GM21576 (cell line): ENCODE measurements around the gene INPP1.

Experiments used
- ATAC-seq: cut with Tn5 transposase; IDR thresholded peaks from one replicate; pipeline ENCODE4 v1.9.1; 2021; ENCODE audit warnings: mild to moderate bottlenecking, moderate library complexity; ENCODE audit not compliant: unreplicated experiment

Gene INPP1

DNA sequence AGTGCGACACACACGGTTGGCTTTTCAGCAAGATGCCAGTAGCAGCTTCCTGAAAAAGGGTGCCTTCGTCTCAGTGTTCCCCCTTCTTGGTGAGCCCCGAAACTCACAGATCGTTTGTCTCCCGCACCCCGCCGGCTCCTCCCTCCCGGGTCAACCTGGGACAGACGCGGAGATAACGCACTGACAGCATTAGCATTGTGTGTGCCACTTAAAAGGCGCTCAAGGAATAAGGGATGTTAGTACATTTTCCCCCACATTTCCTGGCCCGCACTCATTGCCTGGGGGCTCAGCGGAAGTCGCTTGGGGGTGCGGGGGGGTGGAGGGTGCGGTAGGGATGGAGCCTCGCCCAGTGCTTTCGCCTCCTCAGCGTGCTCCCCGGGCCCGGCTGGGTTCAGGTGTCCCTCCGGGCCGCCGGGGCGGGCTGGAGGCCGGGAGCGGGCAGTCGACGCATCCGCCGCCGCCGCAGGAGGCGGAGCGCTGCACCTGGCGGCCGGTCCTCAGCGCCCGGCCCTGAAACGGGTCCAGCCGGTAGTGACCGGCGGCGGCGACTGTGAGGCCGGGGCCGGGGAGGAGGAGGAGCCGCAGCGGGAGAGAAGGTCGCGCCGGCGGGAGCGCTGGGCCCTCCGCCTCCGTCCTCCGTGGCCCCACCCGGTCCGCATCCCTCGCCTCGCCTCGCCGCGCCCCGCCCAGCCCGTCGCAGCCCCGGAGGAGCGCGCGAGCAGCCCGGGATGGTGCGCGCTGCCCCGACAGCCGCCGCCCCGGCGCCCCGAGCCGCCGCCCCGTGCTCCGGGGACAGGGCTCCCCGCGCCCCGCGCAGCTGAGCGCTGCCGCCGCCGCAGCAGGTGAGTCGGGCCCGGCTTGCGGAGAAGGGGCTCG lies 64.5 kb downstream of the INPP1 start, which contains the start of gene MFSD6:
Gene MFSD6 (plus strand): TSS at position 694 of the 876 bp plus-strand sequence. CDS start 27,675 bp downstream, outside the sequence.
- ATAC-seq, result peak; percentile 56

DNA sequence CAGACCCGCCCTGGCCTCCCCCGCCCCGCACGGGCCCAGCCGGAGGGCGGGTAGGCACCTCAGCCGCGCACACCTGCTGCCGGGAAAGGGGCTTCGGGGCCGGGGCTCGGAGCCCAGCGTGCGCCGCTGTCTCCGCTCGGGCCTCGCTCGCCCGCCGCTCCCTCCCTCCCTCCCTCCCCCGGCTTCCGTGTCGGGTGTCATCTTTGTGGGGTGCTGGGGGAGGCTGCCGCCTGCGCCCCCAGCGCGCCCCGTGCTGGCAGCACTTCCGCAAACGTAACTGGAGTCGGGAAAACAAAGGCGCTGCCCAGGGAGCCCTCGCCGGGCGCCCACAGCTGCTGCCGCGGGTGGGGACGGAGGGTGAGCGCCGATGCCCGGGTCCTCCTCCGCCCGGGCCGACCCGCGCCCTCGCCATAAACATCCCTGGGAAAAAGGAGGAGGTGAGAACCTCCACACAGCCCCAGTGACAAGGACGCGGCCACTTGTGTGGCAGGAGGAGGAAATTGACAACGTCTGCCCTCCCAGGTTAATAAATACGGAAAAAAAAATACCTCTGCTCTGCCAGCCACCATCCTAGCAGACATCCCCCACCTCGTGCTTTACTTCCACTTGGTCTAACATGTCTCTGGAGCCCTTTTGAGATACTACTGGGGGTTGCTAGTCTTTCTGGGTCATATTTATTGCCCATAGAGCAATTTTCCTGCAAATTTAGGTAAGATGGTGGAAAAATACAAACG lies 65.3 kb downstream of the INPP1 start:
- ATAC-seq, result peak; percentile 56

DNA sequence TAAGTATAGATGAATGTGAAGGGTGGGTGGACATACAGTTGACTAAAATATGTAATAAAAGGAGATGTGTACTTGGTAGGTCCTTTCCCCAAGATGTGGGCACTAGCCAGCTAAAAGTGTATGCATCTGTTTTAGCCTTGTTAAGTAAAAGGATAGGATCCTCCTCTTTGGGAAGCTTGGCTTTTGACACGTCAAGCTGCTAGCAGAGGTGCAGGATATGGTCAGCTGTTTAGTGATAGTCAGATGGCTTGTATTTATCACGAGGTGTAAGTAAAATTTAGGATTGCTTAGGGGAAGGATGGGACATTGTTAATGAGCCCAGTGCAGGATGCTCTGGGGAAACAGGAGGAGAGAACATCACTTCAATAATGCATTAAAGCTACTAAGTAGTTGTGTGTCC lies 66.2 kb downstream of the INPP1 start:
- no peak for ATAC-seq

GRCh38 chr2:190410166-190410565 lies 66.8 kb downstream of the INPP1 start:
- ATAC-seq, result no peak

DNA sequence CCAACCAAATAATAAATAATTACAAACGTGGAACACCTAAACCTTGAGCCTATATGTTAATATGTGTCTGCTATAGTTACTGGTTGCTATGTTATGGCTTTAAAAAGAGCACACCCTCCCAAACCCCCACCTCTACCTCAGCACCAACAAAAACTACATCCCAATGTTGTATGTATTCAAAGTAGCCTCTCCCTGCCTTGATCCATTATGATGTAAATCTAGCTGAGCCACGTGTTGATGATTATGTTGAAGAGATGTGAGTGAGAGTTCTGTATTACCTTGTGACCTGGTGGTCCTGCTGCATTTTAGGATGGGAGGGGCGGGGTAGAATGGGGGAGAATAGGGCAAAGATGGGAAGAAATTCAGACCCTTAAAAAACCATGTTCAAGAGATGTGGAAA lies 69.6 kb downstream of the INPP1 start:
- no peak for ATAC-seq

DNA sequence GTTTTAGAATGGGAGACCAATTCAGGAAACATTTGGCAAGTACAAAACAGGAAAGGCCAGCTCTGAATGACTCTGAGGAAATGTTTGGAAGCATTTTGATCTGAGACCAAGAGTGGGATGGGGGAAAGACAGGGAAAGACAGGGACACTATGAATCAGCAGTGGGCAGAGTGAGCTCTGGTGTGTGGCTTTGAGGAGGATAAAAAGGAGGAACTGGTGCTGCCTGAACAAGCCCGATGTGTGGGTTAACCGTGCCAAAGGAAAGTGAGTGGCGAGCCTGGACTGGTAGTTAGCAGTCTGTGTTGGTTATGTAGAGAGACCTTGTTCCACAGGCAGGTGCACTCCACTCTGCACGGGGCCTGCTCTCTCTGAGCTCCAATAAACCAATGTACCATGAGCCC lies 70.0 kb downstream of the INPP1 start:
- ATAC-seq, result no peak

GRCh38 chr2:190415251-190415650 lies 71.9 kb downstream of the INPP1 start:
- no peak for ATAC-seq

GRCh38 chr2:190415794-190416775 lies 72.7 kb downstream of the INPP1 start:
- peak; percentile 65 for ATAC-seq

- no peak for ATAC-seq
Observed at GRCh38 chr2:190417045-190417842, 73.9 kb downstream of the INPP1 start.

GRCh38 chr2:190418727-190419126 lies 75.3 kb downstream of the INPP1 start:
- ATAC-seq, result no peak

- ATAC-seq, result no peak
Observed at GRCh38 chr2:190420801-190421200, 77.4 kb downstream of the INPP1 start.
